ENCODE data around the gene HOMER2.
A peak's percentile ranks its signal among the peaks of the same experiment; 100 is the strongest.
"Not testable (repeated sequence)": the region's sequence is repeated elsewhere in the genome, so short reads cannot be mapped to it uniquely, and the experiment has no call there.

HOMER2 gene

GRCh38 chr15:82829234-82829633, 123.3 kb downstream of the HOMER2 start:
- Histone ChIP-seq H3K27me3 (ENCODE audit: control insufficient read depth in 2 of 2, insufficient read depth in 2 of 2, low read length in 2 of 2) (no peaks in the 10 kb centered on the region), H3K9me3 (ENCODE audit: control insufficient read depth in 2 of 2, low read length in 2 of 2) (no peaks in the 10 kb centered on the region), H3K4me1 (ENCODE audit: control insufficient read depth in 2 of 2, insufficient read depth in 2 of 2, low read length in 2 of 2) (no peaks in the 10 kb centered on the region), H3K4me3 (ENCODE audit: low read length in 2 of 2) (no peak overlapping the region), H3K27ac (ENCODE audit: low read depth in 2 of 2, low read length in 2 of 2) (no peak overlapping the region), H3K9ac (ENCODE audit: low read depth in 1 of 2, low read length in 2 of 2) (no peak overlapping the region), H3K36me3 (ENCODE audit: control insufficient read depth in 2 of 2, insufficient read depth in 2 of 2, low read length in 2 of 2) (peaks cover 71 to 74% of the 10 kb centered on the region in 2 donors)

DNA sequence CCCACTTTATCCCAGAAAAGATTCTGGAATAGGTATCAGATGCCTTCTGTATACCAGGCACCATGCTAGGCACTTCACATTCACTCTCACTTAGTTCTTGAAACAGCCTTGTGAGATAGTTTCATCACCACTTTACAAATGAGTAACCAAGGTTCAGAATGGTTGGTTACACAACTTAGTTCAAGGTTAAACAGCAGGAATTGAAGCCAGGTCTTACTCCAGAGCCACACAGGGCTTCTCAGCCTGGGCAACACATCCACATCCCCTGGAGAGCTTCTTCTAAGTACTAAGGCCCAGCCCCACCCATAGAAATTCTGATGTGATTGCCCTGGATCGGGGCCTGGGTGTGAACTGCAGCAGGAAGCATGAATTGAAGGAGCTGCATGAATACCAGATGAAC, 124.4 kb downstream of the HOMER2 start:
- Histone ChIP-seq H3K36me3 (ENCODE audit: control insufficient read depth in 2 of 2, insufficient read depth in 2 of 2, low read length in 2 of 2) (peaks cover 65 to 75% of the 10 kb centered on the region in 2 donors), H3K4me1 (ENCODE audit: control insufficient read depth in 2 of 2, insufficient read depth in 2 of 2, low read length in 2 of 2) (no peaks in the 10 kb centered on the region)

GRCh38 chr15:82823049-82823448, 129.5 kb downstream of the HOMER2 start:
- H3K27ac ChIP-seq (ENCODE audit: low read depth in 2 of 2, low read length in 2 of 2), result no peak overlapping the region
- H3K27me3 ChIP-seq (ENCODE audit: control insufficient read depth in 2 of 2, insufficient read depth in 2 of 2, low read length in 2 of 2), result no peaks in the 10 kb centered on the region
- no peaks in the 10 kb centered on the region for H3K9me3 ChIP-seq (ENCODE audit: control insufficient read depth in 2 of 2, low read length in 2 of 2)
- no peak overlapping the region for H3K9ac ChIP-seq (ENCODE audit: low read depth in 1 of 2, low read length in 2 of 2)
- H3K4me1 ChIP-seq (ENCODE audit: control insufficient read depth in 2 of 2, insufficient read depth in 2 of 2, low read length in 2 of 2), result no peaks in the 10 kb centered on the region
- peaks cover 32 to 66% of the 10 kb centered on the region in 2 donors for H3K36me3 ChIP-seq (ENCODE audit: control insufficient read depth in 2 of 2, insufficient read depth in 2 of 2, low read length in 2 of 2)
- no peak overlapping the region for H3K4me3 ChIP-seq (ENCODE audit: low read length in 2 of 2)

More for the DNA sequence above, 124.4 kb downstream of the HOMER2 start:
- no peaks in the 10 kb centered on the region for H3K9me3 ChIP-seq (ENCODE audit: control insufficient read depth in 2 of 2, low read length in 2 of 2)
- H3K4me3 ChIP-seq (ENCODE audit: low read length in 2 of 2), result no peak overlapping the region
- no peak overlapping the region for H3K9ac ChIP-seq (ENCODE audit: low read depth in 1 of 2, low read length in 2 of 2)
- no peak overlapping the region for H3K27ac ChIP-seq (ENCODE audit: low read depth in 2 of 2, low read length in 2 of 2)
- no peaks in the 10 kb centered on the region for H3K27me3 ChIP-seq (ENCODE audit: control insufficient read depth in 2 of 2, insufficient read depth in 2 of 2, low read length in 2 of 2)

GRCh38 chr15:82821851-82822250, 130.7 kb downstream of the HOMER2 start:
- H3K4me3 ChIP-seq (ENCODE audit: low read length in 2 of 2); H3K27ac ChIP-seq (ENCODE audit: low read depth in 2 of 2, low read length in 2 of 2); H3K9ac ChIP-seq (ENCODE audit: low read depth in 1 of 2, low read length in 2 of 2); H3K27me3 ChIP-seq (ENCODE audit: control insufficient read depth in 2 of 2, insufficient read depth in 2 of 2, low read length in 2 of 2); H3K4me1 ChIP-seq (ENCODE audit: control insufficient read depth in 2 of 2, insufficient read depth in 2 of 2, low read length in 2 of 2); H3K9me3 ChIP-seq (ENCODE audit: control insufficient read depth in 2 of 2, low read length in 2 of 2): not testable (repeated sequence)
- peaks cover 34 to 68% of the 10 kb centered on the region in 2 donors for H3K36me3 ChIP-seq (ENCODE audit: control insufficient read depth in 2 of 2, insufficient read depth in 2 of 2, low read length in 2 of 2)

DNA sequence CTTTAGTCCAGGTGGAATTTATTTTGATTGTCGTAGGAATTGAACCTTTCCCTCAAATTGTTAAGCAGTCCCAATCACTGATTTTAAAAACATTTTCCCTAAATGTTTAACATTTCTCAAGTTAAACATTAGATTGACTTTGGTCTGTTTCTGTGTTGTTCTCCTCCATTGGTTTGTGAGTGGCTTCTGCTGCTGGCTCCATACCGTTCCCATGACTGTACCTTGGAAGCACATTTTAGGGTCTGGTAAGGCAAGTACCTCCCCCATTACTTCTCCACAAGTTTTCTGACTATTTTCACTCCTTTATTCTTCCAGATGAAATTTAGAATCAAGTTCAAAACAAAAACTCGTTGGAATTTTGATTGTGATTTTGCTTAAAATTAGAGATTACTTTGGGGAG, 131.1 kb downstream of the HOMER2 start:
- H3K27me3 ChIP-seq (ENCODE audit: control insufficient read depth in 2 of 2, insufficient read depth in 2 of 2, low read length in 2 of 2); H3K9ac ChIP-seq (ENCODE audit: low read depth in 1 of 2, low read length in 2 of 2); H3K9me3 ChIP-seq (ENCODE audit: control insufficient read depth in 2 of 2, low read length in 2 of 2); H3K4me3 ChIP-seq (ENCODE audit: low read length in 2 of 2); H3K4me1 ChIP-seq (ENCODE audit: control insufficient read depth in 2 of 2, insufficient read depth in 2 of 2, low read length in 2 of 2); H3K27ac ChIP-seq (ENCODE audit: low read depth in 2 of 2, low read length in 2 of 2): not testable (repeated sequence)
- H3K36me3 ChIP-seq (ENCODE audit: control insufficient read depth in 2 of 2, insufficient read depth in 2 of 2, low read length in 2 of 2), result peaks cover 34 to 69% of the 10 kb centered on the region in 2 donors

GRCh38 chr15:82820128-82820527, 132.4 kb downstream of the HOMER2 start:
- Histone ChIP-seq H3K9ac (ENCODE audit: low read depth in 1 of 2, low read length in 2 of 2) (no peak overlapping the region), H3K36me3 (ENCODE audit: control insufficient read depth in 2 of 2, insufficient read depth in 2 of 2, low read length in 2 of 2) (peaks cover 35 to 63% of the 10 kb centered on the region in 2 donors), H3K9me3 (ENCODE audit: control insufficient read depth in 2 of 2, low read length in 2 of 2) (no peaks in the 10 kb centered on the region), H3K4me3 (ENCODE audit: low read length in 2 of 2) (no peak overlapping the region), H3K4me1 (ENCODE audit: control insufficient read depth in 2 of 2, insufficient read depth in 2 of 2, low read length in 2 of 2) (no peaks in the 10 kb centered on the region), H3K27me3 (ENCODE audit: control insufficient read depth in 2 of 2, insufficient read depth in 2 of 2, low read length in 2 of 2) (no peaks in the 10 kb centered on the region), H3K27ac (ENCODE audit: low read depth in 2 of 2, low read length in 2 of 2) (no peak overlapping the region)

DNA sequence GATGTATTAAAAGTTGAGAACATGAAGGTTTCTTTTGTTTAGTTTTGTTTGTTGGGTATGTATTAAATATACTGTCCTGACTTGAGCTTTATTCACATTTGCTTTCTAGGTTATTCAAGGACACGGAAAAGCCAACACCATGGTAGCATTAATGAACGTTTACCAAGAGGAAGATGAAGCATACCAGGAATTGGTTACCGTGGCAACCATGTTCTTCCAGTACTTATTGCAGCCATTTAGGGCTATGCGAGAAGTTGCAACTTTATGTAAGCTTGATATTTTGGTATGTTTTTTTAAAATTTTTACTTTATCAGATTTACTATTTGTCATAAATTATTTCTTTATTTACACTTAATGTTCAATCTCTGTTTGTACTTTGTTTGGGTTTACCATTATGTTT, 139.5 kb downstream of the HOMER2 start:
- Histone ChIP-seq H3K4me1 (ENCODE audit: control insufficient read depth in 2 of 2, insufficient read depth in 2 of 2, low read length in 2 of 2) (peaks cover 13 to 15% of the 10 kb centered on the region in 2 donors), H3K9ac (ENCODE audit: low read depth in 1 of 2, low read length in 2 of 2) (no peak overlapping the region), H3K36me3 (ENCODE audit: control insufficient read depth in 2 of 2, insufficient read depth in 2 of 2, low read length in 2 of 2) (peaks cover 24 to 25% of the 10 kb centered on the region in 2 donors)

GRCh38 chr15:82810890-82811426, 141.6 kb downstream of the HOMER2 start:
- peak overlapping the region; percentile 99 to 100 for H3K27ac ChIP-seq (ENCODE audit: low read depth in 2 of 2, low read length in 2 of 2)
- H3K4me1 ChIP-seq (ENCODE audit: control insufficient read depth in 2 of 2, insufficient read depth in 2 of 2, low read length in 2 of 2), result peaks cover 13 to 15% of the 10 kb centered on the region in 2 donors
- peaks cover 8 to 15% of the 10 kb centered on the region in 2 donors for H3K36me3 ChIP-seq (ENCODE audit: control insufficient read depth in 2 of 2, insufficient read depth in 2 of 2, low read length in 2 of 2)
- peak overlapping the region; percentile 95 to 99 for H3K9ac ChIP-seq (ENCODE audit: low read depth in 1 of 2, low read length in 2 of 2)
- no peaks in the 10 kb centered on the region for H3K27me3 ChIP-seq (ENCODE audit: control insufficient read depth in 2 of 2, insufficient read depth in 2 of 2, low read length in 2 of 2)
- no peaks in the 10 kb centered on the region for H3K9me3 ChIP-seq (ENCODE audit: control insufficient read depth in 2 of 2, low read length in 2 of 2)
- H3K4me3 ChIP-seq (ENCODE audit: low read length in 2 of 2), result peak overlapping the region; percentile 89 to 95

More for the DNA sequence above, 139.5 kb downstream of the HOMER2 start:
- Histone ChIP-seq H3K4me3 (ENCODE audit: low read length in 2 of 2) (no peak overlapping the region), H3K9me3 (ENCODE audit: control insufficient read depth in 2 of 2, low read length in 2 of 2) (no peaks in the 10 kb centered on the region), H3K27ac (ENCODE audit: low read depth in 2 of 2, low read length in 2 of 2) (no peak overlapping the region), H3K27me3 (ENCODE audit: control insufficient read depth in 2 of 2, insufficient read depth in 2 of 2, low read length in 2 of 2) (no peaks in the 10 kb centered on the region)

- no peaks in the 10 kb centered on the region for H3K9me3 ChIP-seq (ENCODE audit: control insufficient read depth in 2 of 2, low read length in 2 of 2)
- H3K27me3 ChIP-seq (ENCODE audit: control insufficient read depth in 2 of 2, insufficient read depth in 2 of 2, low read length in 2 of 2), result no peaks in the 10 kb centered on the region
- H3K4me3 ChIP-seq (ENCODE audit: low read length in 2 of 2), result peak overlapping the region; percentile 89 to 95
- peak overlapping the region; percentile 95 to 99 for H3K9ac ChIP-seq (ENCODE audit: low read depth in 1 of 2, low read length in 2 of 2)
- H3K4me1 ChIP-seq (ENCODE audit: control insufficient read depth in 2 of 2, insufficient read depth in 2 of 2, low read length in 2 of 2), result peaks cover 13 to 15% of the 10 kb centered on the region in 2 donors
- peak overlapping the region; percentile 99 to 100 for H3K27ac ChIP-seq (ENCODE audit: low read depth in 2 of 2, low read length in 2 of 2)
- peaks cover 2 to 9% of the 10 kb centered on the region in 2 donors for H3K36me3 ChIP-seq (ENCODE audit: control insufficient read depth in 2 of 2, insufficient read depth in 2 of 2, low read length in 2 of 2)
Measured at GRCh38 chr15:82810061-82810889, 142.2 kb downstream of the HOMER2 start.

- H3K27me3 ChIP-seq (ENCODE audit: control insufficient read depth in 2 of 2, insufficient read depth in 2 of 2, low read length in 2 of 2), result no peaks in the 10 kb centered on the region
- H3K27ac ChIP-seq (ENCODE audit: low read depth in 2 of 2, low read length in 2 of 2), result peak within 1 kb of the TSS; percentile 99 to 100
- H3K9ac ChIP-seq (ENCODE audit: low read depth in 1 of 2, low read length in 2 of 2), result peak within 1 kb of the TSS; percentile 95 to 99
- H3K4me3 ChIP-seq (ENCODE audit: low read length in 2 of 2), result peak within 1 kb of the TSS; percentile 89 to 95
- peaks cover 2 to 7% of the 10 kb centered on the region in 2 donors for H3K36me3 ChIP-seq (ENCODE audit: control insufficient read depth in 2 of 2, insufficient read depth in 2 of 2, low read length in 2 of 2)
- no peaks in the 10 kb centered on the region for H3K9me3 ChIP-seq (ENCODE audit: control insufficient read depth in 2 of 2, low read length in 2 of 2)
- peaks cover 13 to 15% of the 10 kb centered on the region in 2 donors for H3K4me1 ChIP-seq (ENCODE audit: control insufficient read depth in 2 of 2, insufficient read depth in 2 of 2, low read length in 2 of 2)
Measured at GRCh38 chr15:82809308-82810060, 143.0 kb downstream of the HOMER2 start, which contains the start of gene WHAMM. TSS of gene WHAMM (plus strand) at chr15:82809628. CDS start at chr15:82809727, 99 bp downstream.
